K562 (cell line): Measurements from ENCODE around the gene ARPP21. TPM values are rescaled to one million over a fixed set of nuclear protein-coding genes. Genes with fewer than 3 reads are reported as not detected.

Experiments
- ATAC-seq: fragments of 200-7000 bp; cut with Tn5 transposase; 3 replicates; pipeline ENCODE4 v1.9.1; 2020; ENCODE audit warnings: moderate library complexity
- BruUV-seq: library from RNA; stranded (reverse); fragments of 400-500 nt; replicated peaks from 2 replicates; lab custom pipeline; 2021; lab: Mats Ljungman, UMichigan
- CTCF ChIA-PET: fragments of 300-600 bp; formaldehyde crosslinking; extraction: SDS; loops from one replicate; lab custom pipeline; 2021; ENCODE audit warnings: low intra/inter-chr PET ratio; lab: Yijun Ruan, JAX
- POLR2A ChIA-PET: fragments of 300-600, 350-650 bp; sonication (Branson Sonifier 250); formaldehyde crosslinking; extraction: SDS; loops from one replicate; lab custom pipeline; 2021; ENCODE audit warnings: antibody characterized with exemption, inconsistent platforms; lab: Yijun Ruan, JAX
- DNase-seq, 4 experiments: peaks; one replicate each; pipeline versions ENCODE4 v3.0.0 to v3.0.0-alpha.2; 2011 to 2018; ENCODE audit warnings: low spot score in 3 of 4, mixed read lengths in 3 of 4; ENCODE audit errors: extremely low read depth in 1 of 4
- FAIRE-seq: peaks from 2 replicates; lab custom pipeline; 2011; peaks lifted over from hg19 to GRCh38; lab: Jason Lieb, UNC
- H2AFZ ChIP-seq: 2 replicates; pipeline ENCODE4 v1.6.0; 2011; ENCODE audit warnings: low read depth, low read length, control low read depth, inconsistent platforms
- H3K27ac ChIP-seq: fragments of 200-600 bp; 3 replicates; pipeline ENCODE4 v1.8.0; 2011; ENCODE audit warnings: low read depth, mild to moderate bottlenecking, control low read depth, inconsistent platforms, low read length, moderate library complexity, mixed read lengths; ENCODE audit errors: extremely low read depth
- H3K27me3 ChIP-seq, 2 experiments: fragments of 300-600 bp in 1 of 2; 2 replicates in 1 of 2; 3 replicates in 1 of 2; pipeline versions ENCODE4 v1.6.0 to v1.8.0; 2011; ENCODE audit warnings: inconsistent platforms in 2 of 2, low read length in 2 of 2, mild to moderate bottlenecking in 1 of 2, mixed read lengths in 1 of 2, moderate library complexity in 1 of 2; ENCODE audit not compliant: control insufficient read depth in 2 of 2, insufficient read depth in 2 of 2
- H3K36me3 ChIP-seq: fragments of 300-600 bp; 3 replicates; pipeline ENCODE4 v1.8.0; 2011; ENCODE audit warnings: mild to moderate bottlenecking, low read length, inconsistent platforms; ENCODE audit not compliant: control insufficient read depth, insufficient read depth
- H3K4me1 ChIP-seq, 2 experiments: fragments of 200-600 bp in 1 of 2; replicated peaks in 1 of 2; 2 replicates in 1 of 2; 3 replicates in 1 of 2; pipeline versions ENCODE4 v1.5.1 to v1.8.0; 2011; ENCODE audit warnings: inconsistent platforms in 2 of 2, low read length in 2 of 2, mild to moderate bottlenecking in 1 of 2, mixed read lengths in 1 of 2, moderate library complexity in 1 of 2; ENCODE audit not compliant: control insufficient read depth in 2 of 2, insufficient read depth in 2 of 2
- H3K4me2 ChIP-seq: 2 replicates; pipeline ENCODE4 v1.6.1; 2011; ENCODE audit warnings: low read length, control low read depth, inconsistent platforms, mixed read lengths; ENCODE audit not compliant: insufficient read depth
- H3K4me3 ChIP-seq: fragments of 200-600 bp; sonication (generic), shearing (Covaris generic); 2 replicates; pipeline ENCODE4 v1.5.1; 2016; ENCODE audit warnings: control low read depth, inconsistent platforms
- H3K79me2 ChIP-seq: fragments of 200-600 bp; 3 replicates; pipeline ENCODE4 v1.8.0; 2011; ENCODE audit warnings: low read length, inconsistent platforms; ENCODE audit not compliant: control insufficient read depth, insufficient read depth
- H3K9ac ChIP-seq, 2 experiments: 2 replicates each; pipeline versions ENCODE4 v1.6.0 to v1.6.1; 2011; ENCODE audit warnings: low read depth in 2 of 2, low read length in 2 of 2, control low read depth in 1 of 2, inconsistent platforms in 1 of 2, mild to moderate bottlenecking in 1 of 2, mixed read lengths in 1 of 2; ENCODE audit not compliant: insufficient read depth in 1 of 2
- H3K9me1 ChIP-seq: one replicate; pipeline ENCODE4 v1.6.0; 2011; ENCODE audit warnings: inconsistent platforms, mild to moderate bottlenecking, low read length, moderate library complexity; ENCODE audit not compliant: control insufficient read depth, insufficient read depth
- H3K9me3 ChIP-seq: replicated peaks from 2 replicates; pipeline ENCODE4 v1.5.1; 2011; ENCODE audit warnings: low read depth, low read length, inconsistent platforms; ENCODE audit not compliant: control insufficient read depth, insufficient read depth
- H4K20me1 ChIP-seq: replicated peaks from 2 replicates; pipeline ENCODE4 v1.6.1; 2011; ENCODE audit warnings: low read length, inconsistent platforms, mixed read lengths; ENCODE audit not compliant: control insufficient read depth, insufficient read depth
- ATF2 ChIP-seq: sonication (generic); formaldehyde crosslinking; IDR thresholded peaks from 2 replicates; pipeline ENCODE4 v1.8.1; 2022; ENCODE audit warnings: missing genetic modification reagents
- ATF3 ChIP-seq, 2 experiments: fragments of 450-650 bp in 1 of 2; sonication (generic) in 1 of 2; formaldehyde crosslinking in 1 of 2; IDR thresholded peaks in 1 of 2; conservative IDR thresholded peaks in 1 of 2; 2 replicates each; pipeline versions ENCODE4 v1.6.1 to v1.8.1; 2016 to 2023; ENCODE audit warnings: mild to moderate bottlenecking in 2 of 2, moderate library complexity in 2 of 2, inconsistent platforms in 1 of 2, missing genetic modification reagents in 1 of 2
- CREB5 ChIP-seq: fragments of 250-450 bp; sonication (Bioruptor Pico); IDR thresholded peaks from 2 replicates; pipeline ENCODE4 v1.5.0; 2020; ENCODE audit warnings: mild to moderate bottlenecking
- HNRNPUL1 ChIP-seq: fragments of 200-400 bp; formaldehyde crosslinking; IDR thresholded peaks from 2 replicates; pipeline ENCODE4 v1.6.1; 2017; ENCODE audit warnings: low read length
- MEF2A ChIP-seq: IDR thresholded peaks from 2 replicates; pipeline ENCODE4 v1.6.1; 2011; ENCODE audit warnings: low read depth, mild to moderate bottlenecking, low read length, moderate library complexity; ENCODE audit not compliant: control insufficient read depth
- NFIX ChIP-seq: fragments of 250-450 bp; sonication (Bioruptor Pico); IDR thresholded peaks from 2 replicates; pipeline ENCODE4 v1.4.0; 2020; ENCODE audit warnings: low read depth, mild to moderate bottlenecking, moderate library complexity
- YY1 ChIP-seq, 3 experiments: IDR thresholded peaks; 2 replicates each; pipeline ENCODE4 v1.6.1; 2011; ENCODE audit warnings: low read length in 2 of 3, mild to moderate bottlenecking in 2 of 3, moderate library complexity in 2 of 3, borderline replicate concordance in 1 of 3, control low read depth in 1 of 3, low read depth in 1 of 3; ENCODE audit not compliant: insufficient read depth in 3 of 3, insufficient replicate concordance in 2 of 3, control insufficient read depth in 1 of 3, insufficient read length in 1 of 3; ENCODE audit errors: extremely low read depth in 1 of 3
- ZC3H11A ChIP-seq: IDR thresholded peaks from 2 replicates; pipeline ENCODE4 v1.6.1; 2012; ENCODE audit warnings: low read depth, low read length, improper control_type of control experiment
- ZNF395 ChIP-seq: fragments of 200-800 bp; sonication (Bioruptor generic); IDR thresholded peaks from 2 replicates; pipeline ENCODE4 v1.6.1; 2017; ENCODE audit warnings: missing genetic modification characterization, missing compliant biosample characterization
- WGBS: fragments of 100-300 bp; shearing (Covaris generic); methylation state at CpG from one replicate; pipeline ENCODE4 v1.1.6; 2016; ENCODE audit warnings: low coverage, mixed read lengths; ENCODE audit not compliant: insufficient coverage; ENCODE audit errors: missing lambda C conversion rate; 5-methylcytosine and 5-hydroxymethylcytosine counted together
- in situ Hi-C: fragments of 300-500 bp; cut with MboI; formaldehyde crosslinking; loops from 4 replicates; pipeline ENCODE4 v1.15.0; 2018; ENCODE audit warnings: inconsistent platforms, mixed read lengths
- intact Hi-C: fragments of 100-400 bp; cut with micrococcal nuclease; formaldehyde crosslinking; loops from 2 replicates; pipeline ENCODE4 v1.14.2; 2022
- polyA plus RNA-seq, 8 experiments: library from polyadenylated mRNA; depleted of rRNA in 4 of 8; stranded (reverse) in 5 of 8; unstranded in 3 of 8; fragments of >200 nt; fragmentation: Nextera tagmentation in 2 of 8; fragmentation: Illumina TruSeq in 1 of 8; extraction: Ambion mirVana in 2 of 8; extraction: Trizol in 1 of 8; gene quantifications; 2 replicates each; pipeline versions ENCODE4 v1.2.1 to v1.2.3, GENCODE V29; 2011 to 2014; ENCODE audit warnings: inconsistent platforms in 1 of 8, missing spikeins in 1 of 8
- total RNA-seq, 7 experiments: library from RNA; depleted of rRNA in 6 of 7; stranded (reverse); fragments of >200 nt in 6 of 7; fragmentation: Illumina TruSeq in 2 of 7; extraction: Trizol in 2 of 7; gene quantifications; 2 replicates each; pipeline versions ENCODE4 v1.2.1 to v1.2.3, GENCODE V29; 2011 to 2021; ENCODE audit warnings: low replicate concordance in 1 of 7

Gene ARPP21
- total and polyA plus RNA-seq, 9 of the 15 experiments (the other 6 are each of a cell fraction or from before 2014, with no cell fraction given) = not detected

- BruUV-seq = no TSS peak
- Histone ChIP-seq H3K4me3 (no peak overlapping the region), H3K27me3 (no peaks in the 10 kb centered on the region), H3K4me2 (no peak overlapping the region), H3K27ac (no peak overlapping the region), H3K4me1 (no peaks in the 10 kb centered on the region), H4K20me1 (no peaks in the 10 kb centered on the region), H3K36me3 (no peaks in the 10 kb centered on the region), H3K9ac (no peak overlapping the region), H3K9me3 (no peaks in the 10 kb centered on the region), H3K79me2 (no peaks in the 10 kb centered on the region), H3K9me1 (no peaks in the 10 kb centered on the region), H2AFZ (no peak overlapping the region)
- DNase-seq (no peak), FAIRE-seq (no peak), ATAC-seq (no peak)
- TF ChIP-seq NFIX (CRISPR knock-in tag) (no peak), ATF3 (IDR thresholded peaks at IDR 0.05) (no peak), ATF3 (CRISPR knock-in tag; conservative IDR thresholded peaks at IDR 0.05) (no peak), YY1 (IDR thresholded peaks at IDR 0.05; ENCODE audit: borderline replicate concordance in 1 of 3, control insufficient read depth in 1 of 3, extremely low read depth in 1 of 3, insufficient read depth in 3 of 3, insufficient read length in 1 of 3, insufficient replicate concordance in 2 of 3, low read depth in 1 of 3, low read length in 2 of 3) (no peak), ATF2 (no peak), CREB5 (no peak), ZNF395 (CRISPR knock-in tag) (no peak), MEF2A (no peak), HNRNPUL1 (no peak), ZC3H11A (no peak)
- intact Hi-C loops = no loop called here
- 0% methylated on average over 1 of the region's 1 CpG for WGBS
- POLR2A ChIA-PET = no interaction called here
- CTCF ChIA-PET = no interaction called here
- in situ Hi-C loops = no loop called here
Measured at GRCh38 chr3:35745351-35745750, 106.0 kb downstream of the ARPP21 start.
